ENCODE data around the gene C1QTNF6. TPM values are rescaled to one million over a fixed set of nuclear protein-coding genes. Genes with fewer than 3 reads are reported as not detected.

Gene C1QTNF6
- total RNA-seq, 1 donor: 4.6 TPM

DNA sequence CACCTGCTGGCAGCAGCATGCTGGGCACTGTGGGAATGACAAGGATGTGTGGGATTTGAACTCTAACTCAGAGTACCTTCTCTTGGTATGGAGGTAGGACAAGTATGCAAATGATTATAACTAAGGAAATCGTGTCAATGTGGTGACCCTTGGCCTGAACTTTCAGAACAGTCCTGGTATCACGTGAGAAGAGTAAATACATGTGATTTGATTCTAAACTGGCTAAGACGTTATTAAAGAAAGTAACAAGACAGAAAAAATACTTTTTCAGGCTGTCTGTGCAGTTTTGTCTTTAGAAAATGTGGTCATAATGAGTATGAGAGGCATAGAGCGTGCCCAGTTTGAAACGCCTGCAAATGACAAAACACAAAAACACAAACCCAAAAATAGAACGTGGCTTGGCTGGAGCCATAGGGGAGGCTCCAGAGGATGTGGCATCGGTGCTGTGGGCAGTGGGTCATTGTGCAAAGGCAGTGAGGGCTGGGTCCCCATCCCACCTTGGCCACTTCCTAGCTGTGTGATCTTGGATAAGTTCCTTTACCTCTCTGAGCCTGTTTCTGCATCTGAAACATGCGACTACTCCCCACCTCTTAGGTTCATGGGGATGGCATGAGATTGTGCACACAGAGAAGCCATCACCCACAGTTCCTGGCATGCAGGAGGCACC, 19.9 kb downstream of the C1QTNF6 start:
- DNase-seq (ENCODE audit: low read depth): no peak
- TF ChIP-seq, protein P1, sequence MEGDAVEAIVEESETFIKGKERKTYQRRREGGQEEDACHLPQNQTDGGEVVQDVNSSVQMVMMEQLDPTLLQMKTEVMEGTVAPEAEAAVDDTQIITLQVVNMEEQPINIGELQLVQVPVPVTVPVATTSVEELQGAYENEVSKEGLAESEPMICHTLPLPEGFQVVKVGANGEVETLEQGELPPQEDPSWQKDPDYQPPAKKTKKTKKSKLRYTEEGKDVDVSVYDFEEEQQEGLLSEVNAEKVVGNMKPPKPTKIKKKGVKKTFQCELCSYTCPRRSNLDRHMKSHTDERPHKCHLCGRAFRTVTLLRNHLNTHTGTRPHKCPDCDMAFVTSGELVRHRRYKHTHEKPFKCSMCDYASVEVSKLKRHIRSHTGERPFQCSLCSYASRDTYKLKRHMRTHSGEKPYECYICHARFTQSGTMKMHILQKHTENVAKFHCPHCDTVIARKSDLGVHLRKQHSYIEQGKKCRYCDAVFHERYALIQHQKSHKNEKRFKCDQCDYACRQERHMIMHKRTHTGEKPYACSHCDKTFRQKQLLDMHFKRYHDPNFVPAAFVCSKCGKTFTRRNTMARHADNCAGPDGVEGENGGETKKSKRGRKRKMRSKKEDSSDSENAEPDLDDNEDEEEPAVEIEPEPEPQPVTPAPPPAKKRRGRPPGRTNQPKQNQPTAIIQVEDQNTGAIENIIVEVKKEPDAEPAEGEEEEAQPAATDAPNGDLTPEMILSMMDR (IDR thresholded peaks at IDR 0.05; ENCODE audit: insufficient read depth, low read length): no peak
- no peak overlapping the region for H3K4me3 ChIP-seq (ENCODE audit: low read depth, low read length)

DNA sequence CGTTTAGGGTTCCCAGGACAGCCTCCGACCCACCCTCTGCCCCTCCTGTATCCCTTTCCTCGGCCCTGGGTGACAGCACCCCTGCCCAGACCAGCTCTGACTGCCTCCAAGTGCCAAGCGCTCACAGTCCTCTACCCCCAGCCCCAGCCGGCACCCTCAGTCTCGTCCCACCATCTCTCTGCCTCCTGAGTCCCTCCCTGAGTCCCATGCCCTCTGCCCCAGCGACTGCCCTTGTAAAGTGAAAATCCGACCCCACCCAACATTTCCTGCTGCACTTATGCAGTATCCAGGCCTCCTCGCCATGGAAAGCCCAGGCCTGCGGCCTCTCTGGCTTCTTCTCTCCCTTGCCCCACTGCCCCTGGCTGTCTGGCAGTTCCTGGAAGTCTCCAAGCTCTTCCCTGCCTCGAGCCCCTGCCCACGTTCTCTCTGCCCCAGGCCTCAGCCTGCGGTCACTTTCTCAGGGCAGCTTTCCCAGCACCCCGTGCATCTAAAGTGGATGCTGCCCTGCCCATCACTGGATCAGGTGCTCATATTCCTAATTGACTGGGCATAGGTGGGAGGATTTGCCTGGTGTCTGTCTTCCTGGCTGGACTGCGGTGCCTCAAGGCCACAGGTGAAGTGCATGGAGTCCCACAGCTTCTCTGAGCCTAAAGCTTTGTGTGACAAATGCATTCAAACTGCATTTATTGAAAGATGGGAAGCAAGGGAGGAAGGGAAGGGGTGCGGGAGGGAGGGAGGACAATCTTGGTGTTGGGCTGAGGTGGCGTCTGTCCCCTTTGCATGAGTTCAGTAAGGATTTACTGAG, 20.7 kb downstream of the C1QTNF6 start:
- no peak for DNase-seq (ENCODE audit: low read depth)

DNA sequence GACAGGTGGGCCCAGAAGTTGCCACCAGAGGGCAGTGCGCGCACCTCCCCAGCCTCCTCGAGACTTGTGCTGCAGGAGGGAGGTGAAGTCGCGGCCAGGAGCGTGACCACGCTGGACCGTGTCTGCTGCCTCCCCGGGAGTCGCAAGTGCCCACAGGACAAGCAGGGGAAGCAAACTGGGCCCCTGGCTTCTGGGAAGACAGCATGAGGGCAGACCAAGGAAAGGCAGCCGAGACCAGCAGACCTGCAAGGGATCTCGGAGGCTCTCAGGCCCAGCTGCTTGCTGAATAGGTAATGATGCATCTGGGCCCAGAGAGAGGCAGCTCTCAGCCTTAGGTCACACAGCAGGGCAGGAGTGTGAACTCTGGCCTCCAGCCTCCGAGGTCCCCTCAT, 21.4 kb downstream of the C1QTNF6 start:
- peak; percentile 76 for DNase-seq (ENCODE audit: low read depth)
- H3K4me3 ChIP-seq (ENCODE audit: low read depth, low read length): no peak overlapping the region
- TF ChIP-seq, protein P1 (IDR thresholded peaks at IDR 0.05; ENCODE audit: insufficient read depth, low read length): peak; percentile 90

More for the DNA sequence above, 20.7 kb downstream of the C1QTNF6 start:
- no peak overlapping the region for H3K4me3 ChIP-seq (ENCODE audit: low read depth, low read length)
- TF ChIP-seq, protein P1 (IDR thresholded peaks at IDR 0.05; ENCODE audit: insufficient read depth, low read length): no peak

DNA sequence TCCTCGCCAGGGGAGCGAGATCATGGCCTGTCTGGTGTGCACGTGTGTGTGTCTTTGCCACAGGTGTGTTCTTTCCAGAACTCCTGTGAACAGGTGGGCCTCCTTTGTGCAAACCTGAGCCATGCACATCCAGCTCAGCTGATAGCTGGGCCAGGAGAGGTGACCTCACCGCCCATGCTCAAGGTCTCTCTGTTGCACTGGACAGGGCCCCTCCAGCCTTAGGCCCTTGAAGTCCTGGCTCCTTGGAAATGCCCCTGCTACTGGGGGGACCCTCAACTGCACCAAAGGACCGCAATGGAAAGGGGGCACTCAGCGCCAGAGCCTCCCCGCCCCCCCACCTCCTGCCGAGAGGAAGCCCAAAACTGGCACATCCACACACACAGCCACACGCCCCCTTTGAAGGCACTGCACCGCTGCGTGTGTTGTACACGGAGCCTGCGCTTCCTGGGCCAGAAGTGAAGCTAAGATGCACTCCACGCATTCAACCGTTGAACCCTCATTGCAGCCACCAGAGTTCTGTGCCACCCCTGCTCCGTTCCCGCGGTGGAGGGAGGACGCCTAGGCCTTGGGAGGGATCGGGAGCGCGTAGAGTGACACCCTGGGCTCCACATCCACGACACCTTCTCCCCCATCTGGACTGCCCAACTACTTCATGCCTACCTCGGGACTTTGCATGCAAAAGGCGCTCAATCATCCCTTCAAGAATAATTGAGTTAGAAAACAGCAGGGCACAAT, 21.9 kb downstream of the C1QTNF6 start:
- DNase-seq (ENCODE audit: low read depth): no peak
- TF ChIP-seq, protein P1 (IDR thresholded peaks at IDR 0.05; ENCODE audit: insufficient read depth, low read length): no peak
- no peak overlapping the region for H3K4me3 ChIP-seq (ENCODE audit: low read depth, low read length)

DNA sequence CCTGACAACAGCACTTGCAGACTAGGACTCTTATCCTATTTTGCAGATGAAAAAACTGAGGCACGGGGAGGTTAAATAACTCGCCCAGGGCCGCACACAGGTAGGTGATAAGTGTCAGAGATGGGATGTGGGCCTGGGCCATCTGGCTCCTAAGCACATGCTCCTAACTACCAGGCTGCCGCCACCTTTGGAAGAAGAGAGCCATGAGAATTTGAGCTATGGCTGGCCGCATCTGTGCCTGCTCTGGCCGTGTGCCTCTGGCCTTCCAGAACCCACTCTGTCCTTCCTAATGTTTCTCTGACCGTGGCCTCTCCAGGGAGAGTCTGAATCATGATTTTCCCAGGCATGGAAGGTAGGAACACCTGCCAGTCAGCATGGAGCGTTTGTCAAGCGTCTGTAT, 23.0 kb downstream of the C1QTNF6 start:
- no peak overlapping the region for H3K4me3 ChIP-seq (ENCODE audit: low read depth, low read length)
- DNase-seq (ENCODE audit: low read depth): no peak
- TF ChIP-seq, protein P1 (IDR thresholded peaks at IDR 0.05; ENCODE audit: insufficient read depth, low read length): no peak

DNA sequence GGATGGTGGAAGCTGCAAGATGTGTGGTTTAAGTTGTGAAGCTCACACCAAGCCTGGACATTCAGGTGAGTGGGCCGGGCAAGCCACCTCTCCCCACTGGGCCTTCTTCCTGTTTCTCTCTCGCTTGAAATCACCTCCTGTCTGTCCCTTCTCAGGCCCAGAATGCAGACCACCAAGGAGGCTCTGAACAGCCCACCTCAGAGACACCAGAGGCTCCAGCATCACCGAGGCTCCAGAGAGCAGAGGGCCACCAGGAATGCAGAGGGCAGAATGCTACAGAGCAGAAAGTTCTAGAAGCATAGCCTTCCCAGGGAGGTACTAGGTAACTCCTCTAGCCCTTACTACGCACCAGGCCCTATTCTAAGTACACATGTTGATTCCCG, 23.6 kb downstream of the C1QTNF6 start:
- no peak for DNase-seq (ENCODE audit: low read depth)
- TF ChIP-seq, protein P1 (IDR thresholded peaks at IDR 0.05; ENCODE audit: insufficient read depth, low read length): no peak
- H3K4me3 ChIP-seq (ENCODE audit: low read depth, low read length): no peak overlapping the region
